ENCODE data around the gene ZNF765. TPM values are rescaled to one million over a fixed set of nuclear protein-coding genes. Genes with fewer than 3 reads are reported as not detected.
"Not testable (repeated sequence)": the region's sequence is repeated elsewhere in the genome, so short reads cannot be mapped to it uniquely, and the experiment has no call there.

ZNF765 gene
- 4.8 TPM for polyA plus RNA-seq (2013, experiment 1 of 2; ENCODE audit: insufficient read length)
- polyA plus RNA-seq (2013, experiment 2 of 2; ENCODE audit: insufficient read length), result 4.5 TPM

GRCh38 chr19:53394974-53395839, at the start of gene ZNF765:
Gene ZNF765, plus strand, starts transcription at chr19:53395149. Its CDS starts 2,867 bp downstream, at chr19:53398016.
- peak; percentile 91 for DNase-seq

- DNase-seq, result no peak
Observed at GRCh38 chr19:53355739-53356138, 39.2 kb upstream of the ZNF765 start.

GRCh38 chr19:53357821-53358581, 36.9 kb upstream of the ZNF765 start:
- DNase-seq, result no peak

GRCh38 chr19:53360056-53360455, 34.9 kb upstream of the ZNF765 start:
- not testable (repeated sequence) for DNase-seq

GRCh38 chr19:53365134-53365898, 29.6 kb upstream of the ZNF765 start, which contains the start of gene ZNF525:
Gene ZNF525, plus strand, starts transcription at chr19:53365705. Its CDS starts 6,577 bp downstream, at chr19:53372282.
- peak; percentile 71 for DNase-seq

GRCh38 chr19:53365899-53366493, 29.0 kb upstream of the ZNF765 start:
- DNase-seq, result no peak

- no peak for DNase-seq
Observed at GRCh38 chr19:53372196-53372595, 22.8 kb upstream of the ZNF765 start.

GRCh38 chr19:53374288-53374687, 20.7 kb upstream of the ZNF765 start:
- no peak for DNase-seq

- no peak for DNase-seq
Observed at GRCh38 chr19:53374743-53375142, 20.2 kb upstream of the ZNF765 start.

GRCh38 chr19:53381376-53381775, 13.6 kb upstream of the ZNF765 start:
- no peak for DNase-seq

- no peak for DNase-seq
Observed at GRCh38 chr19:53388168-53388567, 6.8 kb upstream of the ZNF765 start.

GRCh38 chr19:53388904-53389303, 6.0 kb upstream of the ZNF765 start:
- DNase-seq, result no peak

- no peak for DNase-seq
Observed at GRCh38 chr19:53389571-53389970, 5.4 kb upstream of the ZNF765 start.

GRCh38 chr19:53389978-53390377, 5.0 kb upstream of the ZNF765 start:
- DNase-seq, result no peak

- no peak for DNase-seq
Observed at GRCh38 chr19:53394522-53394973, 401 bp upstream of the ZNF765 start.

- DNase-seq, result not testable (repeated sequence)
Observed at GRCh38 chr19:53395840-53396524, 1.0 kb downstream of the ZNF765 start.

GRCh38 chr19:53396525-53396868, 1.5 kb downstream of the ZNF765 start:
- DNase-seq, result no peak

- DNase-seq, result not testable (repeated sequence)
Observed at GRCh38 chr19:53397918-53398317, 3.0 kb downstream of the ZNF765 start.

- DNase-seq, result no peak
Observed at GRCh38 chr19:53409505-53410204, 14.7 kb downstream of the ZNF765 start.

GRCh38 chr19:53420520-53421315, 25.8 kb downstream of the ZNF765 start:
- not testable (repeated sequence) for DNase-seq
